K562 (cell line): ENCODE results near the gene SIRPB2.

Source experiments
- ATF3 ChIP-seq, 2 experiments: fragments of 450-650 bp in 1 of 2; sonication (generic) in 1 of 2; formaldehyde crosslinking in 1 of 2; IDR thresholded peaks in 1 of 2; conservative IDR thresholded peaks in 1 of 2; 2 replicates each; pipeline versions ENCODE4 v1.6.1 to v1.8.1; 2016 to 2023; ENCODE audit warnings: mild to moderate bottlenecking in 2 of 2, moderate library complexity in 2 of 2, inconsistent platforms in 1 of 2, missing genetic modification reagents in 1 of 2
- JUNB ChIP-seq: fragments of 450-650 bp; formaldehyde crosslinking; conservative IDR thresholded peaks from 2 replicates; pipeline ENCODE4 v1.4.0; 2020; ENCODE audit warnings: mild to moderate bottlenecking
- NFE2L1 ChIP-seq: fragments of 450-650 bp; IDR thresholded peaks from 2 replicates; pipeline ENCODE4 v1.6.1; 2016; ENCODE audit warnings: missing genetic modification characterization, low read depth, mild to moderate bottlenecking, missing compliant biosample characterization, moderate library complexity, borderline replicate concordance
- PCBP2 ChIP-seq: fragments of 200-400 bp; formaldehyde crosslinking; IDR thresholded peaks from 2 replicates; pipeline ENCODE4 v1.6.1; 2018; ENCODE audit warnings: low read length, low read depth, mild to moderate bottlenecking, moderate library complexity; ENCODE audit not compliant: poor library complexity, severe bottlenecking
- SOX6 ChIP-seq: fragments of 450-650 bp; IDR thresholded peaks from 2 replicates; pipeline ENCODE4 v1.6.1; 2014; ENCODE audit warnings: mild to moderate bottlenecking
- TSHZ1 ChIP-seq: fragments of 250-450 bp; sonication (Bioruptor Pico); IDR thresholded peaks from 2 replicates; pipeline ENCODE4 v1.4.0; 2020; ENCODE audit warnings: mild to moderate bottlenecking, moderate library complexity

GRCh38 chr20:1442304-1442703 is 48.9 kb downstream of the SIRPB2 start:
- no peak for TF ChIP-seq ATF3 (IDR thresholded peaks at IDR 0.05)
- no peak for TF ChIP-seq ATF3 (CRISPR knock-in tag; conservative IDR thresholded peaks at IDR 0.05)
- no peak for TF ChIP-seq NFE2L1 (tag)
- no peak for TF ChIP-seq TSHZ1
- no peak for TF ChIP-seq SOX6
- no peak for TF ChIP-seq PCBP2
- TF ChIP-seq JUNB, result no peak
